Measurements from ENCODE around the gene LAMC1.
"Not testable (repeated sequence)": the region's sequence is repeated elsewhere in the genome, so short reads cannot be mapped to it uniquely, and the experiment has no call there.

LAMC1 gene

GRCh38 chr1:183147735-183148134 is 124.5 kb downstream of the LAMC1 start:
- no peaks in the 10 kb centered on the region for H3K36me3 ChIP-seq (ENCODE audit: control insufficient read depth, insufficient read depth, low read length)
- H3K9me3 ChIP-seq (ENCODE audit: control insufficient read depth, insufficient read depth, low read length), result no peaks in the 10 kb centered on the region
- H3K27ac ChIP-seq (ENCODE audit: low read length), result no peak overlapping the region
- no peak overlapping the region for H3K4me3 ChIP-seq (ENCODE audit: low read length)
- H3K4me1 ChIP-seq (ENCODE audit: control insufficient read depth, insufficient read depth, low read length), result no peaks in the 10 kb centered on the region
- no peak for DNase-seq (ENCODE audit: low read depth, low spot score)
- WGBS (ENCODE audit: insufficient coverage, insufficient read length), result no CpG with 5 or more reads among the region's 2 CpGs
- H3K27me3 ChIP-seq (ENCODE audit: control insufficient read depth, insufficient read depth, low read length), result no peaks in the 10 kb centered on the region

DNA sequence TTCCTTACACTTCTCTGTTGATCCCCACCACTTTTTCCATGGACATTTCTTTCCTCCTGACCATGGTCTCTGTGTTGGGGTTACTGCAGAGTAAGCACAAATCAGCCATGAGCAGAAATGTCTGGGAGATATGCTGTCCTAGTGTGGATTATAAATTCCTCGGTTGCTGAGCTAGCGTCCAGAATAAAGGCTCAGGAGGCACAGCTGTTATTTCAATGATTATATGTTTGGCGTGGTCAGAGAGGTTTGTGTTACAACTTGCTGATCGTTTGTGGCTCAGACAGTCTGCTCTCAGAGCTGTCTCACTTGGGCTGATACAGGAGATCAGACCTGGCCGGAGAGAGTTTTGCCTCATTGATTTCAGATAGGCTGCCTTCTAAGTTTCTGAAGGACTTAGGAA is 125.4 kb downstream of the LAMC1 start:
- H3K4me1 ChIP-seq (ENCODE audit: control insufficient read depth, insufficient read depth, low read length), result no peaks in the 10 kb centered on the region
- no peak overlapping the region for H3K27ac ChIP-seq (ENCODE audit: low read length)
- DNase-seq (ENCODE audit: low read depth, low spot score), result no peak
- WGBS (ENCODE audit: insufficient coverage, insufficient read length), result no CpG with 5 or more reads among the region's 5 CpGs
- no peaks in the 10 kb centered on the region for H3K36me3 ChIP-seq (ENCODE audit: control insufficient read depth, insufficient read depth, low read length)
- no peaks in the 10 kb centered on the region for H3K9me3 ChIP-seq (ENCODE audit: control insufficient read depth, insufficient read depth, low read length)
- H3K4me3 ChIP-seq (ENCODE audit: low read length), result no peak overlapping the region
- no peaks in the 10 kb centered on the region for H3K27me3 ChIP-seq (ENCODE audit: control insufficient read depth, insufficient read depth, low read length)

GRCh38 chr1:183149273-183149672 is 126.1 kb downstream of the LAMC1 start:
- H3K27ac ChIP-seq (ENCODE audit: low read length), result no peak overlapping the region
- H3K4me3 ChIP-seq (ENCODE audit: low read length), result no peak overlapping the region
- no peak for DNase-seq (ENCODE audit: low read depth, low spot score)
- no CpG with 5 or more reads among the region's 1 CpG for WGBS (ENCODE audit: insufficient coverage, insufficient read length)
- no peaks in the 10 kb centered on the region for H3K36me3 ChIP-seq (ENCODE audit: control insufficient read depth, insufficient read depth, low read length)
- H3K27me3 ChIP-seq (ENCODE audit: control insufficient read depth, insufficient read depth, low read length), result no peaks in the 10 kb centered on the region
- H3K4me1 ChIP-seq (ENCODE audit: control insufficient read depth, insufficient read depth, low read length), result no peaks in the 10 kb centered on the region
- no peaks in the 10 kb centered on the region for H3K9me3 ChIP-seq (ENCODE audit: control insufficient read depth, insufficient read depth, low read length)

- not testable (repeated sequence) for H3K4me3 ChIP-seq (ENCODE audit: low read length); H3K36me3 ChIP-seq (ENCODE audit: control insufficient read depth, insufficient read depth, low read length); H3K4me1 ChIP-seq (ENCODE audit: control insufficient read depth, insufficient read depth, low read length); H3K9me3 ChIP-seq (ENCODE audit: control insufficient read depth, insufficient read depth, low read length); H3K27ac ChIP-seq (ENCODE audit: low read length); H3K27me3 ChIP-seq (ENCODE audit: control insufficient read depth, insufficient read depth, low read length); DNase-seq (ENCODE audit: low read depth, low spot score)
- no CpG with 5 or more reads among the region's 1 CpG for WGBS (ENCODE audit: insufficient coverage, insufficient read length)
These were observed 126.8 kb downstream of the LAMC1 start for GRCh38 chr1:183150032-183150431.

GRCh38 chr1:183150445-183150844 is 127.2 kb downstream of the LAMC1 start:
- no peak overlapping the region for H3K27ac ChIP-seq (ENCODE audit: low read length)
- H3K36me3 ChIP-seq (ENCODE audit: control insufficient read depth, insufficient read depth, low read length), result no peaks in the 10 kb centered on the region
- H3K9me3 ChIP-seq (ENCODE audit: control insufficient read depth, insufficient read depth, low read length), result no peaks in the 10 kb centered on the region
- no peak overlapping the region for H3K4me3 ChIP-seq (ENCODE audit: low read length)
- DNase-seq (ENCODE audit: low read depth, low spot score), result no peak
- H3K27me3 ChIP-seq (ENCODE audit: control insufficient read depth, insufficient read depth, low read length), result no peaks in the 10 kb centered on the region
- H3K4me1 ChIP-seq (ENCODE audit: control insufficient read depth, insufficient read depth, low read length), result no peaks in the 10 kb centered on the region

DNA sequence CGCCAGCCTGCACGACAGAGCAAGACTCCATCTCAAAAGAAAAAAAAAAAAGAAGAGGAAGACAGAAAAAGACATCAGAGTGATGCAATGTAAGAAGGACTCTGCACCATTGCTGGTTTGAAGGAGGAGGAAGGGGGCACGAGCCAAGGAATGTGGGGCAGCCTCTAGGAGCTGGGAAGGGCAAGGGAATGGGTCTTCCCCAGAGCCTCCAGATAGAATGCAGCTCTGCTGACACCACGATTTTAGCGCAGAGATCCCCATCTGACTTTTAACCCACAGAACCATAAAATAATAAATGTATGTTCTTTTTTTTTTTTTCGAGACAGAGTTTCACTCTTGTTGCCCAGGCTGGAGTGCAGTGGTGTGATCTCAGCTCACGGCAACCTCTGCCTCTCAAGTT is 129.0 kb downstream of the LAMC1 start:
- no peak for DNase-seq (ENCODE audit: low read depth, low spot score)
- no peaks in the 10 kb centered on the region for H3K27me3 ChIP-seq (ENCODE audit: control insufficient read depth, insufficient read depth, low read length)
- H3K4me1 ChIP-seq (ENCODE audit: control insufficient read depth, insufficient read depth, low read length), result no peaks in the 10 kb centered on the region
- H3K36me3 ChIP-seq (ENCODE audit: control insufficient read depth, insufficient read depth, low read length), result no peaks in the 10 kb centered on the region
- H3K4me3 ChIP-seq (ENCODE audit: low read length), result no peak overlapping the region
- H3K27ac ChIP-seq (ENCODE audit: low read length), result no peak overlapping the region
- no CpG with 5 or more reads among the region's 7 CpGs for WGBS (ENCODE audit: insufficient coverage, insufficient read length)
- H3K9me3 ChIP-seq (ENCODE audit: control insufficient read depth, insufficient read depth, low read length), result no peaks in the 10 kb centered on the region

GRCh38 chr1:183155939-183156338 is 132.7 kb downstream of the LAMC1 start:
- H3K27me3 ChIP-seq (ENCODE audit: control insufficient read depth, insufficient read depth, low read length), result no peaks in the 10 kb centered on the region
- H3K9me3 ChIP-seq (ENCODE audit: control insufficient read depth, insufficient read depth, low read length), result no peaks in the 10 kb centered on the region
- H3K4me1 ChIP-seq (ENCODE audit: control insufficient read depth, insufficient read depth, low read length), result no peaks in the 10 kb centered on the region
- WGBS (ENCODE audit: insufficient coverage, insufficient read length), result no CpG with 5 or more reads among the region's 2 CpGs
- H3K27ac ChIP-seq (ENCODE audit: low read length), result no peak overlapping the region
- no peak for DNase-seq (ENCODE audit: low read depth, low spot score)
- H3K4me3 ChIP-seq (ENCODE audit: low read length), result no peak overlapping the region
- H3K36me3 ChIP-seq (ENCODE audit: control insufficient read depth, insufficient read depth, low read length), result no peaks in the 10 kb centered on the region

DNA sequence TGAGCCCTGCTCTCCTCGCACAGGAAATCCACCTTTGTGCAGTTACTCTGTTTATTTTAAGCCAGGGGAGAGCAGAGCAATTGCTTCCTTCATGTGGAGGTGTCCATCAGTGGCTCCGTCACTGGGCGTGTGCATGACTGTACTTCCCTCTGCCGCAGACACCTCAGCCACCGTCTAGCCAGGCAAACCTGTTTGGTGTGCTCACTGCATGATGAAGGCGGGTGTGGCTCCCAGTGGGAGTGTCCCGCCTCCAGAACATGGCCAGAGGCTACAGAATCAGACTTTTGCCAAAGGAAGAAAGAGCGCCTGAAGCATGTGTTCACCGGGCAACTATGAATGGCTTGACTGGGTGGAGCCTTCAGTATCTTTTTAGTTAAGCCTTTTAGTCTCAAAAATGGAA is 136.7 kb downstream of the LAMC1 start:
- DNase-seq (ENCODE audit: low read depth, low spot score), result no peak
- Histone ChIP-seq H3K4me3 (ENCODE audit: low read length) (no peak overlapping the region), H3K27ac (ENCODE audit: low read length) (no peak overlapping the region), H3K27me3 (ENCODE audit: control insufficient read depth, insufficient read depth, low read length) (no peaks in the 10 kb centered on the region), H3K4me1 (ENCODE audit: control insufficient read depth, insufficient read depth, low read length) (peaks cover 1% of the 10 kb centered on the region; the same call in 1 of the 2 replicates), H3K9me3 (ENCODE audit: control insufficient read depth, insufficient read depth, low read length) (no peaks in the 10 kb centered on the region), H3K36me3 (ENCODE audit: control insufficient read depth, insufficient read depth, low read length) (no peaks in the 10 kb centered on the region)
- WGBS (ENCODE audit: insufficient coverage, insufficient read length), result no CpG with 5 or more reads among the region's 9 CpGs

DNA sequence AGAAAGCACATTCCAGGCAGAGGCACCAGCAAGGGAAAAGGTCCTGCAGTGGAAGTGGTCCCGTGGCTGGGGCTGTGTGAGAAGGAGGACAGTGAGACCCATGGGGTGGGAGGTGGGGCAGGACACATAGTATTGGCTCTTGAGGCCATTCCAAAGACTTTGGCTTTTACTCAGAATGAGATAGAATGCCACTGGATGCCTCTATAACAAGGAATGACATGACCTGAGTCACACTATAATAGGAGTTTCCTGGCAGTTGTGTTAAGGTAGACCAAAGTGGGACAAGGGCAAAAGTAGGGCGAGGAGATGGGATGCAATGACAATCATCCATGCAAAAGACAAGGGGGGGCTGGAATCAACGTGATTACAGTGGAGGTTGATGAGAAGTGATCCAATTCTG is 138.2 kb downstream of the LAMC1 start:
- H3K4me1 ChIP-seq (ENCODE audit: control insufficient read depth, insufficient read depth, low read length), result peaks cover 4% of the 10 kb centered on the region; the same call in 1 of the 2 replicates

DNA sequence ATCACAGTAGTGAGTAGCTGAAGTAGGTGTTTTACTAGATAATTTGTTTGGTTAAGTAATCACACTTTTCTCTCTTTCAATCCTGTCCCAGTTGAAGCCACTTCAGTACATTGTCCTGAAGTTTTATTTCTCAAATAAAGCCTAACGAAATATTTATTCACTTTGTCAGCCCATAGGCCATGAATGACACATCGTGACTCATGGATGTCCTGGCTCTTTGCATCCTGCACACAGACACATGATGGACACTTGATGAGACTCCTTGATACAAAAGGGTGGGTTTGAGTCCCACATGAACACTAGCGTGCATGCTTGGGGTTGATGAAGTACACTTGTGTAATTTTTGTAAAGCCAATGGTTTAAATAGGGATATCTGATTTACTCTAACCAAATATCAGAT is 140.1 kb downstream of the LAMC1 start:
- no peak for DNase-seq (ENCODE audit: low read depth, low spot score)
- Histone ChIP-seq H3K4me1 (ENCODE audit: control insufficient read depth, insufficient read depth, low read length) (peaks cover 4% of the 10 kb centered on the region; the same call in 1 of the 2 replicates), H3K36me3 (ENCODE audit: control insufficient read depth, insufficient read depth, low read length) (no peaks in the 10 kb centered on the region), H3K9me3 (ENCODE audit: control insufficient read depth, insufficient read depth, low read length) (no peaks in the 10 kb centered on the region), H3K27me3 (ENCODE audit: control insufficient read depth, insufficient read depth, low read length) (no peaks in the 10 kb centered on the region), H3K4me3 (ENCODE audit: low read length) (no peak overlapping the region), H3K27ac (ENCODE audit: low read length) (no peak overlapping the region)
- WGBS (ENCODE audit: insufficient coverage, insufficient read length), result no CpG with 5 or more reads among the region's 3 CpGs

More for the DNA sequence above, 138.2 kb downstream of the LAMC1 start:
- Histone ChIP-seq H3K27ac (ENCODE audit: low read length) (no peak overlapping the region), H3K4me3 (ENCODE audit: low read length) (no peak overlapping the region), H3K36me3 (ENCODE audit: control insufficient read depth, insufficient read depth, low read length) (no peaks in the 10 kb centered on the region), H3K9me3 (ENCODE audit: control insufficient read depth, insufficient read depth, low read length) (no peaks in the 10 kb centered on the region), H3K27me3 (ENCODE audit: control insufficient read depth, insufficient read depth, low read length) (no peaks in the 10 kb centered on the region)
- WGBS (ENCODE audit: insufficient coverage, insufficient read length), result no CpG with 5 or more reads among the region's 3 CpGs
- DNase-seq (ENCODE audit: low read depth, low spot score), result no peak

DNA sequence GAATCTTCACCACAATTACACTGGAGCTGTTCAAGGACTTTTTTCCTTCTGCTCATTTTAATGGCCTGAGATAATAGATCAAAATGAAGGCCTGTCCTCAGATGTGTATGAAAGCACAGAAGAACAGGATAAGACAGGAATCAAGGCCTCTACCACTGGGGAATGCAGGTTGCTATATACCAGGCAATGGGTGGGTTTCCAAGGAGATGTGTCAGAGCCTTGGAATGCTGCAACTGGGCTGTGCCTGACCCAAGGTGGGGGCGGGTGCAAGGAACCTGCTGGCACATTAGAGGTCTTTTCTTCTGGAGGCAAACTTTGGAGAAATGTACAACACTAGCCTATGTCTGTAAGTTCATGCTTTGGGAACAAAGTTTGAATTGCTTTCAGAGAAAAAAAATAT is 141.1 kb downstream of the LAMC1 start:
- peaks cover 4% of the 10 kb centered on the region; the same call in 1 of the 2 replicates for H3K4me1 ChIP-seq (ENCODE audit: control insufficient read depth, insufficient read depth, low read length)
- no peaks in the 10 kb centered on the region for H3K27me3 ChIP-seq (ENCODE audit: control insufficient read depth, insufficient read depth, low read length)
- peak; percentile 52 for DNase-seq (ENCODE audit: low read depth, low spot score)
- H3K27ac ChIP-seq (ENCODE audit: low read length), result no peak overlapping the region
- no peak overlapping the region for H3K4me3 ChIP-seq (ENCODE audit: low read length)
- WGBS (ENCODE audit: insufficient coverage, insufficient read length), result no CpG with 5 or more reads among the region's 1 CpG
- H3K36me3 ChIP-seq (ENCODE audit: control insufficient read depth, insufficient read depth, low read length), result no peaks in the 10 kb centered on the region
- no peaks in the 10 kb centered on the region for H3K9me3 ChIP-seq (ENCODE audit: control insufficient read depth, insufficient read depth, low read length)

Measured in iPS DF 6.9 (cell line).